GM18858 (cell line): ENCODE results near the gene CCDC146.
"Not testable (repeated sequence)": the region's sequence is repeated elsewhere in the genome, so short reads cannot be mapped to it uniquely, and the experiment has no call there.

Source experiments
- ATAC-seq: cut with Tn5 transposase; IDR thresholded peaks from one replicate; pipeline ENCODE4 v1.9.1; 2021; ENCODE audit not compliant: unreplicated experiment

CCDC146 gene

GRCh38 chr7:77244222-77244934 is 122.0 kb downstream of the CCDC146 start:
- ATAC-seq: no peak

DNA sequence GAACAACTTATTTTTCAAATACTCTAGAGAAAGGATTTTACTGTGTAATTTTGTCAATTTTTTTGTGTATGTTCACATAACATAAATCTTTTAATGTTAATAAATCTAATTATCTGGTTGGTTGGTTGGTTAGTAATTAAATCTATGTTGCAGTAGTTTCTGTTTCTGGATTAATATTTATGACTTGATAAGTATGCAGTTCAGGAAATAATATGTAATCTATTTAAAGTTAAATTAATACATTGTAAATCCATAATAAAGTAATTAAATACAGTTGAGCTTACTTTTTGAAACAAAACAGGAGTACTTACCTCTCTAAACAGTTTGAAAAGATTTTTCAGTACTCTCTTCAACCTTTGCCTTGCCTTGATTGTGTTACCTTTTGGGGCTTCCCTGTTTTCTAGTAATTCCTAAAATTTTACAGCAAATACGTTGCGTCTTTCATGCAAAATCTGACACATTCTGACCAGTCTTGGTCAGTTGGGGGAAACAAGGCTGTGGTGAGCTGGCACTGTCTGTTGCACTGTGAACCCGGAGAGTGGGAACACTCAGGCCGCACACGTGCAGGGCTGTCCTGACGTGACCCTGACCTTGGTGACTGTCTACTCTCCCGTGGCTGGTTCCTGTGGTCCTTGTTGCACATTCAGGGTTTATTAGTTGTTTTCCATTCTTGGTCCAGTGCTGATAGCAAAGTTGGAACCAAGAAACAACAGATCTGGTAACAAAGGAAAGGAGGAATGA is 122.8 kb downstream of the CCDC146 start:
- no peak for ATAC-seq

DNA sequence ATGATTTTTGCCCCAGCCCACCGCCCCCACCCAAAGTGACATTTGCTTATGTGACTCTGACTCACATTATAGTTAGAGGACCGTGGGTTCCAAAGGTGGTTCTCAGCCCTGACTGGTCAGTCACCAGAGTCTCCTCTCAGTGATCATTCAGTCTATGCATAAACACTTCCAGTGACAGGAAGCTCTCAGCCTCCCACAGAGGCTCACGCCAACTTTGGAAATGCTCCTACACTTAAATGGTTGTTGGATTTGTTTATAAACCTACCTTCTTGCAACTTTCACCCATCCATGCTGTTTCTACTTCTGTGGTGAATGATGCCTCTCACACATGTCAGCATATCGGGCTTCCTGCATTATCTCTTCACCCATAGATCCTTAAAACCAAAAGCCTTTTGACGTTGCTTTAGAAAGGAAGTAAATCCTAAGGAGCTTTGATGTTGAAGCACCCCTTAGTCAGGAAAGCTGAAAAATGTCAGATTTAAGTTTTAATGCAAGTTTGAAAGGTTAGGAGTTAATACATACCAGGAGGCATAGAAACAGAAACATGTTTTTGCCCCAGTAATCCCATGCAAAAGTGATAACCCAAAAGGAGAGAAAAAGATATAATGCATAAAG is 123.7 kb downstream of the CCDC146 start:
- no peak for ATAC-seq

- ATAC-seq: no peak
Observed at GRCh38 chr7:77247206-77247850, 124.9 kb downstream of the CCDC146 start.

DNA sequence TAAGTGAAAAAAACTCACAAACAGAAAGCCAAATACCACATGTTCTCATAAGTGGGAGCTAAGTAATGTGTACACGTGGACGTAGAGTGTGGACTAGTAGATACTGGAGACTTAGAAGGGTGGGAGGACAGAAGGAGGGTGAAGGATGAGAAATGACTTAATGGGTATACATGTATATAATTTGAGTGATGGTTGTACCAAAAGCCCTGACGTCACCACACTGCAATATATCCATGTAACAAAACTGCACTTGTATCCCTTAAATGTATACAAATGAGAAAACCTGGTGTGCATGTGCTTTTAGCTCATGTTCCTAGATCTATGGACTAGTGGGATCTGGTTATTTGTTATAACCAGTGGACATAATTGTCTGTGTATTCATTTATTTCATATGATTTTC is 125.7 kb downstream of the CCDC146 start:
- no peak for ATAC-seq

DNA sequence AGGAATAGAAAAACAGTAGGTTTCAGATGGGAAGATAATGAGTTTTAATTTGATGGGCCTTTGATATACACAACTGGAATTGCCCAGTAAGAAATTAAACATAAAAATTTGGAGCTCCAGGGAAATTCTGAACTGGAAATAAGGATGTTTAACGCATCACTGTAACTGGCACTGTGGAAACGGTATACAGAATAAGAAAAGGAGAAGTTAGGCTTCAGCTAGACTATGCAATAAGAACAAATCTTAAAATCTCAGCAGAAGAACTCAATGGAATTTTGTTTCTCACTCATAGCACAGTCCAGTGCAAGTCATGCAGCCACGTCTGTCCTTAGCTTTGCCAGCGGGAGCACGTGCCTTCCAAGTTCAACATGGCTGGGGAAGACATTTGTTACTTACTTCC is 130.1 kb downstream of the CCDC146 start:
- ATAC-seq: no peak

GRCh38 chr7:77253151-77253550 is 130.7 kb downstream of the CCDC146 start:
- no peak for ATAC-seq

- ATAC-seq: no peak
Observed at GRCh38 chr7:77254429-77254828, 132.0 kb downstream of the CCDC146 start.

DNA sequence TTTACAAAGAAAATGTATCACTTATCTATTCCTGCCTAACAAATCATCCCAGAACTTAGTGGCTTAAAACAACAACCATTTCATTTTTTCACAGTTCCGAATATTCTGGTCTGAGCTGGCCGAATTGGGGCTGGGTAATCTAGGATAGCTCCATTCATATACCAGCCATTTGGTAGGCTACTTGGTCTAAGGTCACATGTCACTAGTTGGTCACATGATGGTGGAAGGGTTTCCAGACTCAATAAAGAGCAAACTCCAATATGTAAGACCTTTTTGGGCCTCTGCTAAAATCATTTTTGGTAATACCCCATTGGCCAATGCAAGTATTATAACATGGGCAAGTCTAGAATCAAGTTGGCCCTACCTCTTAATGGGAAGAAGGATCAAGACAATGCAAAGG is 132.5 kb downstream of the CCDC146 start:
- ATAC-seq: no peak

DNA sequence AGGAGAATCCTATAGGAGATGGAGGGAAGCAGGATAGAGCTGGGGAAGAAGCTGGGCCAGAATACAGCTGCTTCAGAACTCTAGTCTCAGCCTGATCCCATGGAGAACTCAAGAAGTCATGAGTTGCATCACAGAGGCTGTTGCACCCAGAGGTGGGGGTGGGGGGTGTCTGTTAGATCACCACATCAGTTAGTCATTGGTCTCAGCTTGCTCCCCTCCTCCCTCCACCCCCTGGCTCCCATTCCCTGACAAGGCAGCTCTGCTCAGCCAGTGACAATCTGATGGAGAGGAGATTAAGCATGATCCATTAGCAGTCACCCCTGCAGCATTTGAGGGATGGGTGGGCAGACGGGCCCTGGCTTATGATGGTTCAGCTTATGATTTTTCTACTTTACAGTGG is 135.6 kb downstream of the CCDC146 start:
- no peak for ATAC-seq

DNA sequence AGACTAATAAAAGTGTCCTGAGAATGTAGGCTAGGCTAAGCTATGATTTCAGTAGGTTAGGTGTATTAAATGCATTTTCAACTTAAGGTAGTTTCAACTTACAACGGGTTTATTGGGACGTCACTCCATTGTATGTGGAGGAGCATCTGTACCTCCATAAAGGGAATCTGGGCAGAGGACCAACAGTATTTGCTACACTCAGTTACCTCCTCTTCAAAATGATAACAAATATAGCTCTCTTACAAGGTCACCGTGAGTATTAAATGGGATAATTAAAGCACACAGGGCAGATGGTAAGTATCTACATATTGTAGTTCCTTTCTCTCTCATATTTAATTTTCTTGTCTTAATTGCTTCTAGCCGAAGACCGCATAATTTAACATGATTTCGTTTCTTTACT is 136.2 kb downstream of the CCDC146 start:
- no peak for ATAC-seq

GRCh38 chr7:77262316-77262715 is 139.9 kb downstream of the CCDC146 start:
- ATAC-seq: no peak

DNA sequence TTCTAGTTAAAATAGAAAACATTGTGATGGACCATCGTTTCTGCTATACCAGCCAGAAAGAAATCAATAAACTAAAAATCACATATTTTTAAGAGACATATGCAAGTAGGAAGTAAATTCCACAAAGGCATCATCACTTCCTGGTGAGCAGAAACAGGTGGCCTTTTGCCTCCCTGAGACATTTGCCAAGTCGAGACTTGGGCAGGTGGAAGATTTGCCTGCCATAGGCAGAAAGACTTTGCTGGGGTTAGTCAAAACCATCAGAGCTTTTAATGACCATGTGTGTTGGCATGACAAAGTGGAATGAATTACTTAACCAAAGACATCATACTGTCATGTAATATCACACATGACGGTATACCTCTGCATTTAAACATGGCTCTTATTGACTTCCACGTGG is 143.3 kb downstream of the CCDC146 start:
- no peak for ATAC-seq

GRCh38 chr7:77266291-77266794 is 143.9 kb downstream of the CCDC146 start:
- peak; percentile 87 for ATAC-seq

- peak; percentile 55 for ATAC-seq
Observed at GRCh38 chr7:77269360-77270093, 147.1 kb downstream of the CCDC146 start.

- no peak for ATAC-seq
Observed at GRCh38 chr7:77270094-77270480, 147.7 kb downstream of the CCDC146 start.

GRCh38 chr7:77271766-77272165 is 149.4 kb downstream of the CCDC146 start:
- ATAC-seq: no peak

GRCh38 chr7:77275663-77276062 is 153.2 kb downstream of the CCDC146 start:
- not testable (repeated sequence) for ATAC-seq

DNA sequence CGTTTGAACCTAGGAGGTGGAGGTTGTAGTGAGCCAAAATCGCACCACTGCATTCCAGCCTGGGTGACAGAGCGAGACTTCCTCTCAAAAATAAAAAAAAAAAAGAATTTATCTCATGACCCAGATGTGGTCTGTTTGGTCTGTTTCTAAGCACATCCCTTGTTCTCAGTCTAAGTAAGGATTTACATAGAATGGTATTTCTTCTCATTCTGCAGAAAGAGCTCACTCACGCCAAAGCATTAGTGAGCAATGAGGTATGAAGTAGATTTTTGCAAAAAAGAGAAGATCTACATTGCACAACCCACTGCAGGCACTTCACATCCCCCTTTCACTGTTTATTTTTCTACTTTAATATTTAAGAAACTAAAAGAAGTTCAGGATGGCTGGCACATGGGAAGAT is 153.7 kb downstream of the CCDC146 start:
- ATAC-seq: no peak

DNA sequence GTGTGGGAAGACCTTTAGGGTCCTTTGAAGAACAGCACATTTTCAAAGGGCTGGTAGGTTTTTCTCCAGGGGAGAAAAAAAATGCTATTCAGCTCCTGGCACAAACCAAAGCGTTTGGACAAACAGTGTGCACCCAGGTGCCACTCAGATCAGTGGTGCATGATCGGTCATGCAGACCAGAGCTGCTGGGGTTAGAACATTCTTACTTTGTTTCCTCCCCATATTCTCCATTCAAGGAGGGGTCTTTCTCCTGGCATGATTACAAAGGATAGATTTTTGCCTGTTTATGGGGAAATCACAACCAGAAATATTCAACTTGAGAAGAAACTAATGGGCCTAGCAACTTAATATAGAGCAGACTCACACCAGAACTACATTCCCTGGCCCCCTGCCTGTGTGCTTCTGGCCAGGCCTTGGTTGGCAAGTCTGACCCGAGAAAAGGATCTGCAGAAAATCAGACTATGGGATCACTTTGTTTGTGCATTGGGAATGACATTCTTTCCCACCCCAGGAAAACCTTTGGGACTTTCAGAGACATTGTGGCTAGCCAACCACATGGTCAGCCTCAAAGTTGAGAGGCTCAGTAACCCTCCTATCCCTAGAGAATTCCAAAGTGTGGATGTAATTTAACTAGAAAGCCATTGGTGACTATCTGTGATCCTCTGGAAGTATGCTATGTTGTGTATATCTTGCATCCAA is 159.5 kb downstream of the CCDC146 start:
- no peak for ATAC-seq
